Activated CD4-positive, alpha-beta T cell treated with anti-CD3 and anti-CD28 coated beads, Interleukin-2, amount 50 U/mL, for 4 hours (primary cell): ENCODE data around the gene CCNK.

Experiments
- DNase-seq, 2 experiments: peaks; one replicate each; pipeline ENCODE4 v3.0.0-alpha.2; 2020

The CCNK gene

GRCh38 chr14:99508896-99509629 lies 27.9 kb downstream of the CCNK start:
- no peak for DNase-seq

DNA sequence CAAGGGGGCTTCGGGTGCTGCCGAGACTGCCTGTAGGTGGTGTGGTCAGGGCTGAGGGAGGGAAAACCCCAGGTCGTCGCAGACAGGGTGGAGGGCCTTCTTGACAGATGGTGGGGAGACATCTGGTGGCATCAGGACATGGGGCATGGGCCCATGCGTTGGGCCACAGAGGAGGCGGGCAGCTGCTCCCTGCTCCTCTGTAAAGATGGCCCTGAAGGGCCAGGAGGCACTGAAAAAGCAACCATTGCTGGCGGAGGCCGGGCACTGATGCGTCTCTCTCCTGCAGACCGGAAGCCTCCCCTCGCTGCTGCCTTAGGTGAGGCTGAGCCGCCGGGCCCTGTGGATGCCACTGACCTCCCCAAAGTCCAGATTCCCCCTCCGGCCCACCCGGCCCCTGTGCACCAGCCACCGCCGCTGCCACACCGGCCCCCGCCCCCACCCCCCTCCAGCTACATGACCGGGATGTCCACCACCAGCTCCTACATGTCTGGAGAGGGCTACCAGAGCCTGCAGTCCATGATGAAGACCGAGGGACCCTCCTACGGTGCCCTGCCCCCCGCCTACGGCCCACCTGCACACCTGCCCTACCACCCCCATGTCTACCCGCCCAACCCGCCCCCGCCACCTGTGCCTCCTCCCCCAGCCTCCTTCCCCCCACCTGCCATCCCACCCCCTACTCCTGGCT lies 28.8 kb downstream of the CCNK start:
- no peak for DNase-seq

- no peak for DNase-seq
Observed at GRCh38 chr14:99510556-99511139, 29.4 kb downstream of the CCNK start.

DNA sequence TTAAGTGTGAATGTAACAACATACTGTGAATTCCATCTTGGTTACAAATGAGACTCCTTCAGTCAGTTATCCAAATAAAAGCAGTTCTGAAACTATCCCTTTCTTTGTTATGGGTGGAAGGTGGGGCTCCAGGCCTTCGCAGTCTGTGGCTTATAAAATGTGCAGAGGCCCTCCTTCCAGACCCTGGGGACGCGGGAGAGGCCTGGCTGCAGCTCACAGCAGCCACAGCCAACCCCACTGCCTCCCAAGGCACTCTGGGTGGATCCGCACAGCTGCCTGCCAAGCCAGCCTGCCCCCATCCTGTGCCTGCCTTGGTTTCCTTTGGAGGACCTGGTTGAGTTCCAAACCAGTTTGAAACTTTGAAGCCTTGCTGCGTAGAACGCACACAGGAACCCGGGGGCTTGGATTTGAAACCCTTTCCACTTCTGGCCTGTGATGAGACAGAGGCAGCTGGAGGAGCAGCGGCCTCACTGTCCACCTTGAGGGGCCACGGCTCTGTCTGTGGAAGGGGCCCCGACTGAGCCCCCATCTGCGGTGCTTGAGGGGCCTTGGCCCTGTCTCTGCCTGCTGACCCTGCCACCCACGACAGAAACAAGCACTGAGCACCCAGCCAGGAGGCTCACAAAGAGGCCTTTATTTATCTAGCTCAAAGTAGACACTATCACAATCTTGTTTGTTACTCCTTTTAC lies 30.4 kb downstream of the CCNK start:
- no peak for DNase-seq

GRCh38 chr14:99512110-99512449 lies 30.9 kb downstream of the CCNK start:
- no peak for DNase-seq

GRCh38 chr14:99512571-99513182 lies 31.5 kb downstream of the CCNK start:
- DNase-seq = no peak

DNA sequence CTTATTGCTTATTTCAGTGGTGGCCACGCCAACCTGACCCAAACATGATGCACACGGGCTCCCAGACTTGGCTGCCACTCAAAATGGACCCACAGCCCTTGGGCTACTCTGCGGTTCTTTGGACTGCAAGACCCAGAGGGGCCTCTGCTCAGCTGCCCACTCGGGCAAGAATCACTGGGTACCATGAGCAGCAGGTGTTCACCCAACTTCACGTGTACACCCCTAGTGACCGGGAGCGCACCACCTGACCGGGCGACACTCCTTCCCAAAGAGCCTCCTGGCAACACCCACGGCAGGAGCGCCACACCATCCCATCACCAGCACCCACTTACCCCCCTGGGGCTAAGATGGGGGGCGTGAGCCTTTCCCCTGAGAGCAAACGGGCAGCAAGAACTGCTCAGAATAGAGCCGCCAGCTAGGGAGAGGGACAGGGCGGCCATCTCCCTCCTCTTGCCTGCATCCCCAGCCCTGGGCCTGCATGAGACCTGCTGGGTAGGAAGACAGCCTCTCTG lies 32.0 kb downstream of the CCNK start:
- DNase-seq = no peak

DNA sequence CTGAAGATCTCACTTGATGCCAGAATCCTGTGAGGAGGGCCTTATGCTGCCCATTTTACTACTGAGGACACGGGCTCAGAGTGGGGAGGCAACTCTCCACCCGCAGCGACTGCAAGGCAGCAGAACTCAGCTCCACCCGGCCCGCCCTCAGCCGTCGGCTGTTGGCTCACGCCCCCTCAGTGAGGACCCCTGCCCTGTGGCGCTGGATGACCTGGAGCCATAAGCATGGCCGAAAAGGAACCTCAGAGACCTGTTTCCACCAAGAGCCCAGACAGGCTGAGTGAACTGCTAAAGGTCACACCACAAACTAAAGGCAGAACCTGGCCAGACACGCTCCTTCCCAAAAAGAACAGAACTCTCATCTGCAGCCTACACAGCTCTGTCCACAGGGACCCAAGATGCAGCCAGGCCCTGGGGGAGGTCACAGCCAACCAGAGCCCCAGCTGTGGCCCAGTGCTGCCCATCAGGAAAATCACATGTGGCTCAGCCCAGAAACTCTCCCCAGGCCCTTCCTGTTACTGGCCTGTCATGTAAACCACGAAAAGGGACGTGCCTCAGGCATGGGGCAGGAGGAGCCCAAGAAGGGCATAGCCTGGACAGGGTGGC lies 32.8 kb downstream of the CCNK start:
- no peak for DNase-seq

- no peak for DNase-seq
Observed at GRCh38 chr14:99514552-99515300, 33.5 kb downstream of the CCNK start.

DNA sequence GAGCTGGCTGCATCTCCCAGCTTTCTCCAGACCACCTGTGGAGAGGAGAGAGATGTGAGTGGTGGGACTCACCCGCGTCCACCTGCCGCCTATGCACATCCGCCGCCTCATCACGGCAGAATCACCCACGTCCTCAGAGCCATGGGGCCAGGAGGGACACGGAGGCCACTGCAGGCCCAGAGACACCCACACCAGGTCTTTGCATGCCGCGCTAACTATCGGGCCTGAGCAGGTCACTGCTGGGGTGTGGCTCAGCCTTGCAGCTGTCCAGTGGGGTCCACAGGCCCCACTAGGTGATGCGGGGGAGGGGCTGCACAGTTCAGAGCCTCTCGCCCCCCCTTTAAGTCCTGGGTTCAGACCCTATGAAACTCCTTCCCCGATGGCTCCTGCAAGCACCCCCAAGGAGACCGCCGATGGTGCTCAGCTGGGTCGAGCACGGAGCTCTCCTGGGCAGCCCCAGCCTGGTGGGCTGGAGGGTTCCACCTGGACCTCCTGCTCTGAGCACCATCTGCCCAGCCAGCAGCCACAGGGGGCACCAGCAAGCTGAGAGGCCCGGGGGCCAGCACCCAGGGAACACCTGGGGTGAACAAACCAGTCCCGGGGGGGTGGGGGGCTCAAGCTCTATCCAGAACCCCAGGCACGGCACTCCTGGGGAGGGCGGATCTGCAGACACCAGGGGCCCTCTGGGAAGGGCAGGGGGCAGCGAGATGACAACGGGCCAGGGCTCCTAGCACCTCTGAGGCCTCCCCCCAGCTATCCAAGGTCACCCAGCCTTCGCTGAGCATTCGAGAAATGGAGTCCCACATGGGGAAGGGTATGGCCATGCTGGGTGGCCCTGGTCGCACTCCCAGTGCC lies 34.3 kb downstream of the CCNK start:
- DNase-seq = no peak

GRCh38 chr14:99516156-99516870 lies 35.1 kb downstream of the CCNK start:
- no peak for DNase-seq

DNA sequence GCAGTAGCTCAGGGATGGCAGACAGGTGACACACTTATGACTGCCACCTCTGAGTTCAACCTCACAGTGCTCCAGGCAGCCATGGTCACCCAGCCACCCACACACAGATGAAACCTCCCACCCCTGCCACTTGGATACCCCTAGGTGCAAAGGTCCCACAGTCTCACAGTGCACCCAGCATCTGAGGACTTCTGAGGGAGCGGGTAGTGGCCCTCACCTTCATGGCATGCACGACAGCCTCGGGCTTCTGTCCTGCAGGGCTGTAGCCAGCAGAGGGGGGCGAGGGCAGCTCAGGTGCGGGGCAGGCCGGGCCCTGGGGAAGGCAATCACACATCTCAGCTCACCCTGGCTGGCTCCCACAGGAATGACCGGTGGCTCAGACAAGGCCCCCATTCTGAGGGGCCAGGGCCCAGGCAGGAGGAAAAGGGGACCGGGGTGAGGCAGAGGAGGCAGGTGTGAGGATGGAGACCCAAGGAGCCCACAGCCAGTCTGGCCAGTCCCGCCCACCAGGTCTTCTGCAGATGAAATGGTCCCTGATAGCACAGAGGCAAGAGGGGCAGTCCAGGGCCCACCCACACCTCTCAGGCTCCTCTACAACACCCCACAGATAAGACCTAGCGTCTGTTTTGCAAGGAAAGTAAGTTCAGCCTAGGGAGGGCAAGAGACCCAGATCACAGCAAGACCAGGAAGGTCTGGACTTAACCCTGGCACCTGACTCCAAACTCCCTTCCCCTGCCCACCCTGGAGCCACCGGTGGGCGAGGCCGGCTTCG lies 35.8 kb downstream of the CCNK start:
- no peak for DNase-seq

GRCh38 chr14:99517643-99518381 lies 36.6 kb downstream of the CCNK start:
- no peak for DNase-seq

DNA sequence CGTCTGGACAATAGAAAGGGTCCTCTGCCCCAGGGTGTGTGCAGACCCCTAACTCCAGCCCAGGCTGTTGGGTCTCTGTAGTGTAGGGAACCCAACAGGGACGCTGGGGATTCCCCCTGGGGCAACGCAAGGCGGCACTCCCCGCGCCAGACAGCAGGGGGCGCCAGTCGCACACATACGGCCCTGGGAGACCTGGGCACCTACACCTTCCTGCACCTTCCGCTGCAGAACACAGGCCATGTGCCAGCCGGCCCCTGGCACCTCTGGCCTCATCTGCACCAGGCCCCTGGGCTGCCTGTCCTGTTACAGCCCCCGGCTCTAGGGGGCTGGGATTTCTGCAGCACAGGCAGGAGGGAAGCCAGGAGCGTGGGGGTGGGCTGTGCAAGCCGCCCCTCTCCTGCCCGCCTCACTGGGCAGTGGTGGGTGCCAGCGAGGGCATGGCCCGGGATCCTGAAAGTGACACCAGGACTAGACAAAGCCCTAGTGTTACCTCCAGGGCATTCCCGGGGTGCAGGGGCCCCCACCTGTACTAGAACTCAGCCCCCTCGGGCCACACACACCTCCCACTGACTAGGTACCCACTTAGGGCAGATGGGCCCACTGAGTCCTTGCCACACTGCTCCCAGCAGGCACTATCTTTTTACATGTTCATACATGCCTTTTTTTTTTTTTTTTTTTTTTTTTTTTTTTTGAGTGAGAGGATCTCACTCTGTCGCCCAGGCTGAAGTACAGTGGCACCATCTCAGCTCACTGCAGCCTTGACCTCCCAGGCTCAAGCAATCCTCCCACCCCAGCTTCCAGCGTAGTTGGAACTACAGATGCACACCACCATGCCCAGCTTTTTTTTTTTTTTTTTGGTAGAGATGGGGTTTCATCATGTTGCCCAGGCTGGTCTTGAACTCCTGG lies 37.5 kb downstream of the CCNK start:
- peak; percentile 78 to 79 for DNase-seq

DNA sequence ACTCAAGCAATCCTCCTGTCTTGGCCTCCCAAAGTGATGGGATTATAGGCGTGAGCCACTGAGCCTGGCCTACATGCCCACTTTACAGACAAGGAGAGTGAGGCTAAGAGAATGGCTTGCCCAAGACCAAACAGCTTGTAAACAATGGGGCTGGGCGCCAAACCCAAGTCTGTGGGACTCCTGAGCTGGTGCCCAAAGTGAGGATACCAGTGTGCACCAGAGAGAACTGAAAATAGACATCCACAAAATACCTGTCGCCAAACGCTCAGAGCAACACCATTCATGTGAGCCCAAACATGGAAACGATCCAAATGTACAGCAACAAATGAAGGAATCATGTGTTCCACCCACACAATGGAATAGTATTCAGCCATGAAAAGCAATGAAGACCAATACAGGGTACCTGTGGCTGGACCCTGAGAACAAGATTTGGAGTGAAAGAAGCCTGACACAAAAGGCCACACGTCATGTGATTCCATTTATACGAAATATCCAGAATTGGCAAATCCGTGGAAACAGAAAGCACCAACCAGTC lies 38.2 kb downstream of the CCNK start:
- no peak for DNase-seq

DNA sequence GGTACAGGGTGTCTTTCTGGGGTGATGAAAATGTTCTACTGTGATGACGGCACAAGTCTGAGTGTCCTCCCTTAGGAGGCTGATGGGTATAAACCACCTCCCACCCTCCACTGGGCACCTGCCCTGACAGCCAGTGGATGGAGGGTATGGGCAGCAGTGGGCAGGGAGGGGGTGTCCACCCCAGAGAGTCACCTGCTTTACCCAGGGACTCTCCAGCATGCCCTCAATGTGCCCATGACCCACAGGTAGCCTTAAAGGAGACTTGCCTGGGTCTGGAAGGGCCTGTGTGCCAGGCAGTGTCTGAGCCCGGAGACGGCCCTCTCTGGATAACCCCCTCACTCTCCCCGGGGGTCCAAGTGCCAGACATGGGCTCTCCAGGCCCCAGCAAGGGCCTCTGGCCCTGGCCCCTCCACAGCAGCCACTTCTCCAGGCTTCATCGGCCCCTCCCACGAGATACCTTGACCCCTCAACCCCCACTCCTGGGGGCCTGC lies 38.8 kb downstream of the CCNK start:
- no peak for DNase-seq

DNA sequence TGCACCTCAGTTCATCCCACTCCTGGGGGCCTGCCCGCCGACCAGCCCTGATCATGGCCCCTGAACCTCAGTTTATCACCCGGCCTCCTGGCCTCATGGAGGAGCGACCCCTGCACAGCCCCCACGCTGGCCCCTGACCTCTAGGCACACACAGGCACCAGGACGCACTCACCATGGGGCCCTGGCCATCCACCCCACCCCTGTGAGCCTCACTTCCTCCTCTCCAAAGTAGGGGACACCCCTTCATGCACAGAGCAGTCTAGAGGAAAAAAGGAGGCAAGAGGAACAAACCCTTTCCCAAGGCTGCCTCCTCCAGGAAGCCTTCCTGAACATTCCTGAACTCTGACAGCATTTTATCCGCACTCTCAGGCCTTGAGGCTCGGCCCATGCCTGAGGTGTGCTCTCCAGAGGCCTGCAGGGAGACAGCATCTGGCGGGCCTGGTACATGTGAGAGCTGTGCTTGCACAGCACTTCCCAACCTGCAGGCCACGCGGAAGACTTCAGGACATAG lies 39.4 kb downstream of the CCNK start:
- no peak for DNase-seq
